Activated CD8-positive, alpha-beta memory T cell treated with anti-CD3 and anti-CD28 coated beads, Interleukin-2, amount 50 U/mL, for 24 hours (primary cell): ENCODE results near the gene RPRD2.
"Not testable (repeated sequence)": the region's sequence is repeated elsewhere in the genome, so short reads cannot be mapped to it uniquely, and the experiment has no call there.

Experiments used
- DNase-seq: peaks from one replicate; pipeline ENCODE4 v3.0.0-alpha.2; 2020; ENCODE audit errors: extremely low read depth

RPRD2 gene

GRCh38 chr1:150389650-150390049, 25.7 kb downstream of the RPRD2 start:
- no peak for DNase-seq

GRCh38 chr1:150392627-150393026, 28.7 kb downstream of the RPRD2 start:
- no peak for DNase-seq

DNA sequence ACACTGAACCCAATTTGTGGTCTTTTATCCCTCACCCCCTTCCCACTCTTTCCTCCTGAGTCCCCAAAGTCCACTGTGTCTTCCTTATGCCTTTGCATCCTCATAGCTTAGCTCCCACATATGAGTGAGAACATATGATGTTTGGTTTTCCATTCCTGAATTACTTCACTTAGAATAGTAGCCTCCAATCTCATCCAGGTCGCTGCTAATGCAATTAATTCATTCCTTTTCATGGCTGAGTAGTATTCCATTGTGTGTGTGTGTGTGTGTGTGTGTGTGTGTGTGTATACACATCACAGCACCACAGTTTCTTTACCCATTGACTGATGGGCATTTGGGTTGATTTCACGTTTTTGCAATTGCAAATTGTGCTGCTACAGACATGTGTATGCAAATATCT, 31.2 kb downstream of the RPRD2 start:
- DNase-seq, result not testable (repeated sequence)

DNA sequence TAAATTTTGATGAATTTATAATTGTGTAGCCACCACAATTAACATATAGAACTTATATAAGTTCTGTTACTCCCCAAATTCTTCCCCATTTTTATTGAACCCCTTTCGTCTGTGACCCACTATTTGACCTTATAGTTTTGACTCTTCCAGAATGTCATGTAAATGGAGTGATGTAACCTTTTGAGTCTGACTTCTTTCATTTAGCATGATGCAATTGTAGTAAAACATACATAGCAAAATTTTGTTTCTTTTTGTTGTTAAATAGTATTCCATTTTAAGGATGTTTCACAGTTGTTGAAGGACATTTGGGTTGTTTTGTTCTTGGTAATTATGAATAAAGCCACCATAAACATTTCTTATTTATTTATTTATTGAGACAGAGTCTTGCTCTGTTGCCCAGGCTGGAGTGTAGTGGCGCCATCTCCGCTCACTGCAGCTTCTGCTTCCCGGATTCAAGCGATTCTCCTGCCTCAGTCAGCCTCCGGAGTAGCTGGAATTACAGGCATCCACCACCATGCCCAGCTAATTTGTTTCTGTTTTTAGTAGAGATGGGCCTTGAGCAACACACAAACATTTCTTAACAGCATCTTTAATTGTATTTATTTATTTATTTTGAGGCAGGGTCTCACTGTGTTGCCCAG, 33.6 kb downstream of the RPRD2 start:
- DNase-seq, result no peak

- DNase-seq, result no peak
These were observed 40.5 kb downstream of the RPRD2 start for GRCh38 chr1:150404465-150404864.

- no peak for DNase-seq
These were observed 41.7 kb downstream of the RPRD2 start for GRCh38 chr1:150405660-150406059.

GRCh38 chr1:150406483-150406882, 42.5 kb downstream of the RPRD2 start:
- DNase-seq, result no peak

DNA sequence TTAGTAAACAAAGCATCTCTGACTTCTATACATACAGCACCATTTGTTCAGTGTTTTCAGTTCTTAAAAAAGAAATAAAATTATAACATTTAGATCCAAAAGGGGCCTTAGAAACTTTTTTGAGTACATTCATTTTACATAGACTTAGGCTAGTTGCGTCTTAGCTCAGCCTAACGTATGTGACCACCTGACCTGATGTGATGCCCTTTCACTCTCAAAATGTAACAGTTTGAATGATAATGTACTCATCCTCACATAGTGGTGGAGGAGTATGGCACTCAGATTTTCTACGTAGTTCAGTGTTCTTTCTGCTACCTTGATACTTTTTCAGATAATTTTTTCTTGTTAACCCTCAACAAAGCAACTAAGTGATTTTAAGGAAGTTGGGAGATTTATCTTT, 43.4 kb downstream of the RPRD2 start:
- no peak for DNase-seq

GRCh38 chr1:150408800-150409199, 44.9 kb downstream of the RPRD2 start:
- no peak for DNase-seq

- no peak for DNase-seq
These were observed 45.8 kb downstream of the RPRD2 start for GRCh38 chr1:150409504-150410362.

- DNase-seq, result no peak
These were observed 46.7 kb downstream of the RPRD2 start for GRCh38 chr1:150410582-150411101.

DNA sequence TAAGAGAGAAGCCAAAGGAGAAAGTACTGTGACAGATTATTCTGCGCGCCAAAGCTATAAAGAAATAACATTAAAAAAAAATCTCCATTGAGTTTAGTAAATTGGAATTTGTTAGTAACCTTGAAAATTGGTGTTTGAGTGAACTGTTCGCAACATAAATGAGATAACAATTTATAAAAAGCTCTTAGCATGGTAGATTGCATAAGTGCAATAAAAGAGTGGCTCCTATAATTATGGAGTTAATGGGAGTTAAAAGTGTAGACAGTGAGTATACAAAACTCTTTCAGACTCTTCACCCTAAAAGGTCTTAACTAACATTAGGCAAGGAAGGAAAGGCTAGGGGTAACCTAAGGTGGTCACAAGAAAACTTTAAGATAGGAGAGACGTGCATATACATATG, 50.6 kb downstream of the RPRD2 start:
- DNase-seq, result no peak

GRCh38 chr1:150415800-150416199, 51.9 kb downstream of the RPRD2 start:
- no peak for DNase-seq

- no peak for DNase-seq
These were observed 56.8 kb downstream of the RPRD2 start for GRCh38 chr1:150420560-150421265.

DNA sequence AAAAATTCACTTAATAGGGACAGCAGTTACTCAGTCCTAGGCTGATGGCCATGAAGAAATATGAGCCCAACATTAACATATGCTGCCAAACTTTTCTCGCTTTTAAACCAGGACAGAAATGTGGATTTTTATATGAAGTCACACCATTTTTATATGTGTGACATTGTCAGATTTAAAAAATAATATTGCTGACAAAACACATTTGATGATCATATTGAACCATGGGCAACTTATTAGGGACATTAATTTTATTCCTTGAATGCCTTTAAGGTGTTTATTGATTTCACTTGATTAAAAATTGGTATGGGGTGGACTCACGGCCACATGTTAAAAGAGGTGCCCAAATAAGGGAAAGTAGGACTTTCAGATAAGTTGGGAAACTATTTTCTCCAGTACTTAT, 58.6 kb downstream of the RPRD2 start:
- no peak for DNase-seq

DNA sequence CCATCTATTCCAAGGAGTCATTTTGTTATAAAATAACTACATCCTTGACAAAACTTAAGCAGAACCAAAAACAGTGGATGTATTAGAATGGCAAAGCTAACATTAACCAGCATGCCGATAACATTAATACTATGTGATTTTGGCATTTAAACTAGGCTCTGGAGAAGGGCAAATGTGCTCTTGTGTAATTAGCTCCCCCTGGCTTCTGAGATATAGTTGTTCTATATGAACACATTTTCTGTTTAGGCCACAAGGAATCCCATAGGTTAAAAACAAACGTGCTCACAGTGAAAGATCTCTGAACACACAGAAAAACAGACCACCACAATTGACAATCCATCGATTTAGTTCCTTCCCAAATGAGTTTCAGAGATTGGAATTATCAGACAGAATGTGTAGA, 65.9 kb downstream of the RPRD2 start:
- no peak for DNase-seq

DNA sequence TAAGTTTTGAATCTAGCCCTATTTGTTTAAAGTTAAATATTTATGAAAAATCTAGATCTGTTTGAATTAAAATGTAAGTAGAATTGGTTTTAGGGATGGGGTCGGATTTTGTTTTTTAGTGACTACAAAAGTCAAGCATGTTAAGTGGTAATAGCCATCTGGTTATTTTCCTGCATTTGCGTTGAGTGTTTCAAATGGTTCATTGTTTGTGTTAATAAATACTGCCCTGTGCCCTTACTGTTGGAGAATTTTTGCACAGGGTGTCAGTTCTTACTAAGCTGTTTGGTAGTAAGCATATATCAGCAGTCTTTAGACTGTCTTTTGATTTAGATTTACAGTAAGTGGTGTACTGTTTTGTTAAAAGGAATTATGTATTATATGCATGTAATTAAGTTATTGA, 77.2 kb downstream of the RPRD2 start:
- no peak for DNase-seq

DNA sequence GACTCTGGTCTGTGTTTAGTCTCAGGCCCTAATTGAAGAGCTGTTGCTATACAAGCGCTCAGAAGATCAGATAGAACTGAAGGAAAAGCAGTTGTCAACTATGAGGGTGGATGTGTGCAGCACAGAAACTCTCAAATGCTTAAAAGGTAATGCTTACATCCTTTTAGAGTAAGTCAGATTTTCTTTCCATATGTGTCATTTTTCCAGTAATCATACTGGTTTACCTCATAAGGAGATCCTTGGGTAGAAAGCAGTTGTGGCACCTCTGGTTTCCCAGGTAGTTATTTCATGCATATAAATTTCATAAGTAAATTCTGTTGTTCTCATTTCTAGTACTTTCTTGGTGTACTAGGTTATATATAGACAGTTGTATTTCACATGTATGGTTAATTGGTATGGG, 80.3 kb downstream of the RPRD2 start:
- DNase-seq, result no peak

- no peak for DNase-seq
These were observed 92.2 kb downstream of the RPRD2 start for GRCh38 chr1:150456146-150456647.

GRCh38 chr1:150464422-150464826, 100.5 kb downstream of the RPRD2 start:
- DNase-seq, result peak; percentile 30

DNA sequence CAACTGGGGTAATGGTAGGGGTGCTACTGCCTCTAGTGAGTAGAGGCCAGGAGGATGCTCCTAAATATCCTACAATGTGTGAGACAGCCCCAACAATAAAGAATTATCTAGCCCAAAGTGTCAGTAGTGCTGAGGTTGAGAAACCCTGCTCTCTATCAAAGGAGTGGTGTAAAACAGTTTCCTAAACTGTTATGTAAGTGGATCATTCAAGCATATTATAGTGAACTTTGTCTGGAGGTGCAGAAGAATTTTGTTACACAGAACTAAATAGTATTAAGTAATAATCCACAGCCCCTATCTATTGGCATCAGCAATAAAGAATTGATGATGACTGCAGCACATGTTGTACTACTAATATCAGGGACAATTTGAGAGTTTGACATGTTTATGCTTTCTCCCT, 103.0 kb downstream of the RPRD2 start:
- no peak for DNase-seq

- no peak for DNase-seq
These were observed 105.3 kb downstream of the RPRD2 start for GRCh38 chr1:150469291-150469690.
